HG03103 (cell line): ENCODE results near the gene OCIAD1.
"Not testable (repeated sequence)": the region's sequence is repeated elsewhere in the genome, so short reads cannot be mapped to it uniquely, and the experiment has no call there.

ENCODE experiments used
- ATAC-seq: cut with Tn5 transposase; IDR thresholded peaks from one replicate; pipeline ENCODE4 v1.9.1; 2021; ENCODE audit warnings: low read depth; ENCODE audit not compliant: unreplicated experiment

The OCIAD1 gene

GRCh38 chr4:48879561-48880442 is 48.9 kb downstream of the OCIAD1 start:
- ATAC-seq = no peak

- not testable (repeated sequence) for ATAC-seq
These were observed 50.8 kb downstream of the OCIAD1 start for GRCh38 chr4:48881646-48882045.

- ATAC-seq = not testable (repeated sequence)
These were observed 58.9 kb downstream of the OCIAD1 start for GRCh38 chr4:48889750-48890149.

GRCh38 chr4:48891028-48891619 is 60.2 kb downstream of the OCIAD1 start:
- no peak for ATAC-seq

- ATAC-seq = no peak
These were observed 66.0 kb downstream of the OCIAD1 start for GRCh38 chr4:48896845-48897244.

GRCh38 chr4:48898733-48899431 is 68.0 kb downstream of the OCIAD1 start:
- ATAC-seq = peak; percentile 73

- no peak for ATAC-seq
These were observed 68.5 kb downstream of the OCIAD1 start for GRCh38 chr4:48899432-48899749.

GRCh38 chr4:48899950-48900349 is 69.1 kb downstream of the OCIAD1 start:
- no peak for ATAC-seq

GRCh38 chr4:48901196-48901595 is 70.3 kb downstream of the OCIAD1 start:
- ATAC-seq = no peak

- ATAC-seq = no peak
These were observed 71.4 kb downstream of the OCIAD1 start for GRCh38 chr4:48902266-48902665.

- ATAC-seq = no peak
These were observed 73.2 kb downstream of the OCIAD1 start for GRCh38 chr4:48904101-48904500.

- ATAC-seq = no peak
These were observed 73.8 kb downstream of the OCIAD1 start for GRCh38 chr4:48904541-48905142.

- ATAC-seq = no peak
These were observed 74.6 kb downstream of the OCIAD1 start for GRCh38 chr4:48905363-48906015.

- peak; percentile 93 for ATAC-seq
These were observed 75.6 kb downstream of the OCIAD1 start, which contains the start of gene OCIAD2 for GRCh38 chr4:48906206-48907173. Gene OCIAD2 (minus strand): TSS chr4:48906774. CDS start chr4:48904549, 2,225 bp downstream.

GRCh38 chr4:48907706-48908477 is 77.0 kb downstream of the OCIAD1 start:
- ATAC-seq = no peak

GRCh38 chr4:48908687-48909086 is 77.8 kb downstream of the OCIAD1 start:
- no peak for ATAC-seq

GRCh38 chr4:48909697-48910096 is 78.8 kb downstream of the OCIAD1 start:
- no peak for ATAC-seq

GRCh38 chr4:48910511-48910910 is 79.6 kb downstream of the OCIAD1 start:
- ATAC-seq = no peak
